ENCODE data around the gene RNF115. TPM values are rescaled to one million over a fixed set of nuclear protein-coding genes. Genes with fewer than 3 reads are reported as not detected.

The RNF115 gene
- total and polyA plus RNA-seq, 2 of the 13 experiments (the other 11 are each of a cell fraction or from before 2014, with no cell fraction given): 6.0 to 10.1 TPM

DNA sequence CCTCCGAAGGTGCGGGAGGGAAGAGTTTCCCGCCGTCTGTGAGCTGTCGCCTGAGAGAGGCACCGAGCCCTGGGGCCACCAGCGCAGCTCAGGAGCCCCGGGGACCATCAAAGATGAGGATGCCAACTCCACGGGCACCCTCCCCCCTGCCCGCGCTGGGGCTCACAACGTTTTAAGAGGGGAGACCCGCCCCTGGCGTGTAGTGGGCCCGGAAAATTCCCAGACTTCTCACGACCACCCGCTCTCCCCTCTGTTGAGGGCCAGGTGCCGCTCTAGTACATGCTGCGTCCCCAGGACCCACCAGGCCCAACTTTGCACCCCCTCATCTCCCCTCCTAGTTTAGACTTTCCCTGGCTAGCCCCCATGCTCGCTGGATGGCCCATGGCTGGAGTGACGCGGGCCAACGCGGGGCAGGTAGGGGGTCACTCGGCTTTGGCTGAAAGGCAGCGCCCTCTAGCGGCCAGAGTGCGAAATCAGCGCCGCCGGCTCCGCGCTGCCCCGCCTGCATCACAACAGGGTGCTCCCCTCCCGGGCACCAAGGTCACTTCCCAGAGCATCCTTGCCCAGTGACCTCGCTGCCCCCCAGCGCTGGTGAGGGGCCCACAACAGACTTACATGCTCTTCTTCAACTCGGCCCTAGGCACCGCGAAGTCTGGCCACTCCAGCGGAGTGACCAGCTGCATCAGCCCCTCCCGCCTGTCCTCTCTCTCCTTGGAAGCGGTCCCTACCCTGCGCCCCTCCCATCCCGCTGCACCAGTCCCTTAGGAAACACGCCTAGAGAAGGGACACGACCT is 102.8 kb downstream of the RNF115 start (continued):
- TF ChIP-seq ZNF235 (CRISPR knock-in tag; IDR thresholded peaks at IDR 0.05; ENCODE audit: borderline replicate concordance): no peak
- peak; percentile 48 for TF ChIP-seq ZNF574 (CRISPR knock-in tag; IDR thresholded peaks at IDR 0.05)
- peak; percentile 39; the same call in 1 of the 2 replicates for TF ChIP-seq POGK (CRISPR knock-in tag; conservative IDR thresholded peaks at IDR 0.05)
- 0 out of 2 replicates have a peak, but pooled peaks have one; percentile 15 for TF ChIP-seq BCL3 (CRISPR knock-in tag; IDR thresholded peaks at IDR 0.05)
- TF ChIP-seq THAP11 (CRISPR knock-in tag; IDR thresholded peaks at IDR 0.05): no peak
- no peak for TF ChIP-seq ZNF232 (CRISPR knock-in tag; IDR thresholded peaks at IDR 0.05; ENCODE audit: borderline replicate concordance)
- no peak for TF ChIP-seq MLXIP (CRISPR knock-in tag; IDR thresholded peaks at IDR 0.05; ENCODE audit: borderline replicate concordance)
- TF ChIP-seq GLMP (CRISPR knock-in tag; IDR thresholded peaks at IDR 0.05; ENCODE audit: borderline replicate concordance): no peak
- TF ChIP-seq ZNF263 (CRISPR knock-in tag; IDR thresholded peaks at IDR 0.05): peak; percentile 90
- no peak for TF ChIP-seq PRMT3 (CRISPR knock-in tag; IDR thresholded peaks at IDR 0.05; ENCODE audit: borderline replicate concordance, low read depth)
- TF ChIP-seq BRF2 (CRISPR knock-in tag; IDR thresholded peaks at IDR 0.05): no peak
- 0 out of 2 replicates have a peak, but pooled peaks have one; percentile 35 for TF ChIP-seq MED13 (CRISPR knock-in tag; IDR thresholded peaks at IDR 0.05)
- no peak for TF ChIP-seq IRF1 (CRISPR knock-in tag; IDR thresholded peaks at IDR 0.05; ENCODE audit: low read depth)
- TF ChIP-seq SMARCE1 (IDR thresholded peaks at IDR 0.05; ENCODE audit: borderline replicate concordance): no peak

Data from HepG2 (cell line).